Measurements from ENCODE around the gene SFSWAP.

The SFSWAP gene

DNA sequence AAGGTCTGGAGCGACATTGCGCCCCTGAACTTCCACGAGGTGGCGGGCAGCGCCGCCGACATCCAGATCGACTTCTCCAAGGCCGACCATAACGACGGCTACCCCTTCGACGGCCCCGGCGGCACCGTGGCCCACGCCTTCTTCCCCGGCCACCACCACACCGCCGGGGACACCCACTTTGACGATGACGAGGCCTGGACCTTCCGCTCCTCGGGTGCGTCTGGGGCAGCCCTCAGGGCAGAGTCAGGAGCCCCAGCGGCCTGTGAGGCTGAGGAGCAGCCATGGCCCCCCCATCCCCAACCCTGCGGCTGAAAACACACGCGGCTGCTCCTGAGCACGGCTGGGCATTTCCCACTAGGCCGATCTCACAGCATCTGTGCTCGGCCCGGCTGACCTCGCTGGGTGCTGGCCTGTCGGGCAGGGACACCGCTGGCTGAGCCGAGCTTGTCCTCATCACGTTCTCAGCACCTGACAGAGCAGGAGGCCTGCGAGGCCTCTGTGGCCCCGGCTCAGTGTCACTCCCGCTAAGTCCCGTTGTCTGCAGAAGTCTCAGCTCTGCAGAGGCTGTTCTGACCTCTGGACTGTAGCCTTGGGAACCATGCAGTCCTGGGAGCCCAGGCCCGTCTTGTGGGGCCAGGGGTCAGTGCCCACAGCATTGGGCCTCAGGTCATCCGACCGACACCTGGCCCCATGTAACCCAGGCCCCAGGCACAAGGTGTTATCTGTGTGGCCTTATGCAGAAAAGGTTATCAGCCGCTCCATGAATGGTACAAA lies 129.9 kb downstream of the SFSWAP start:
- DNase-seq, result no peak

DNA sequence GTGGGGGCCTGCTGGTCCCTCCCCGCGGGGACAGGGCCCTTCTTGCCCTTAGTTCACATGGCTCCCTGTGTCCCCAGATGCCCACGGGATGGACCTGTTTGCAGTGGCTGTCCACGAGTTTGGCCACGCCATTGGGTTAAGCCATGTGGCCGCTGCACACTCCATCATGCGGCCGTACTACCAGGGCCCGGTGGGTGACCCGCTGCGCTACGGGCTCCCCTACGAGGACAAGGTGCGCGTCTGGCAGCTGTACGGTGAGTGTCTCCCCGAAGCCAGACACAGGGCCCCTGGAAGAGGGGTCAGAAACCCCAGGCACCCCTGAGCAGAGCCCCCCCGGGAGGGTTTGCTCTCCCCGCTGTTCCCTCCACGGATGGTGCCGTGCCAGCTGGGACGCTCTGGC lies 130.7 kb downstream of the SFSWAP start:
- DNase-seq, result no peak

DNA sequence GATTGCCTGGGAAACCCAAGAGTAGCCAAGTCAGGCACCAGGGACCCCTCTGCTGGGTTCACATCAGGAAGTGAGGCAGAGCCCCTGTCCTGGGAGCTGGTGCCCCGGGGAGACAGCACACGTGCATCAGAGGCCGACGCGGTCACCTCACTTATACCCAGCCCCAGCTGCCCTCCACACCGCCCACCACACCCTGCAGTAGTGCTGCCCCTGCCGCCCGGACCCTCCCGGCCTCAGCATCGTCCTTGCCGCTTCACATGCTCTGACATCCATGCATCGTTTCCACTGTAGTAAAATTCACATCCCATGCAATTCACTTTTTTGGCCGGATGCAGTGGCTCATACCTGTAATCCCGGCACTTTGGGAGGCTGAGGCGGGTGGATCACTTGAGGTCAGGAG lies 131.3 kb downstream of the SFSWAP start:
- no peak for DNase-seq

DNA sequence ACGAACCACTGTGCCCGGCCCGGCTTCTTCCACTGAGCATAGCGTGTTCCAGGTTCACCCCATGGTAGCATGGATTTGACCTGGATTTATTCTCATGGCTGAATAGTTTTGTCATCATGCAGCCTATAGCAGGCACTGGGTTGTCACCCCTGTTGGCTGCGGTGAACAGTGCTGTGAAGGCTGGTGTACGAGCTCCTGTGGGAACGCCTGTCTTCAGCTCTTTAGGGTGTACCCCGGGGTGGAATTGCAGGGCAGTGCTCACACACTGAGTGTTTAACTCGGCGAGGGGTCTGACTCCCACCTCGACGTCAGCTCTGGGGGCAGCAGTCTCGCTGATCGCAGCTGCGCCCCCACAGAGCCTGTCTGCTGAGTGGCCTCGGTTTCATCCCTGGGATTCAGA lies 132.6 kb downstream of the SFSWAP start:
- no peak for DNase-seq

DNA sequence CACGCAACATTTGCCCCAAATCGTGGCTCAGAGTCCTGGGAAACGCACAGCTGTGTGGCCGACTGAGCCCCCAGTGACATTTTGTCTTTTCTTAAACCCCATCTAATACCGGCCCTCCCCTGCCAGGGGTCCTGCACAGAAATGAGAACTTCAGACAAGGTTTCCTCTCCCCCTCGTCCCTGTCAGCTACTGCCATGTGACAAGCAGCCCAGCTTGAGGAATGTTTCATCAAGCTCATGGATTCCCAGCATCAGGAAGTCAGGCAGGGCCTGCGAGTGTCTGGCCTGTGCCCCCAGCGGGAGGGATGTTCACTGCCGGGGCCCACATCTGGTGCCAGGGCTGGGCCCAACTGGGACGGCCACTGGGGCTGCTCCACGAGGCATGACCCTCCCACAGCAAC lies 133.2 kb downstream of the SFSWAP start:
- DNase-seq, result no peak

DNA sequence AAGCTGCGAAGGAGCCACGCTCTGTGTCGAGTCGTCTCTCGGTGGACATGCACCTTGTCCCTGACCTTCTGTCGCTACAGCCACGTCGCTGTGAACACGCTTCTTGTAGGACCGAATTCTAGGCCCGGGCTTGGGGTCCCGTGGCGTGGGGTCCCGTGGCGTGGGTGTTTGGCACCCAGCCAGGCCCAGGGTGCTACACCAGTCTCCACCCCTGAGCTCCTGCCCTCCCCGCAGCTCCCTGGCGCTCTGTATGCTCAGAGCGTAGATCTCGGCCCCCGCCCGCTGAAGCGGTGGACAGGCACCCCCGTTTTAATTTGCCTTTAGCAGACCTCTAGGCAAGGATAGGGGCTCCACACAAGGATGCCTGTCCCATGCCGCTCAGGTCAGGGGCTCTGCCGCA lies 133.8 kb downstream of the SFSWAP start:
- no peak for DNase-seq

DNA sequence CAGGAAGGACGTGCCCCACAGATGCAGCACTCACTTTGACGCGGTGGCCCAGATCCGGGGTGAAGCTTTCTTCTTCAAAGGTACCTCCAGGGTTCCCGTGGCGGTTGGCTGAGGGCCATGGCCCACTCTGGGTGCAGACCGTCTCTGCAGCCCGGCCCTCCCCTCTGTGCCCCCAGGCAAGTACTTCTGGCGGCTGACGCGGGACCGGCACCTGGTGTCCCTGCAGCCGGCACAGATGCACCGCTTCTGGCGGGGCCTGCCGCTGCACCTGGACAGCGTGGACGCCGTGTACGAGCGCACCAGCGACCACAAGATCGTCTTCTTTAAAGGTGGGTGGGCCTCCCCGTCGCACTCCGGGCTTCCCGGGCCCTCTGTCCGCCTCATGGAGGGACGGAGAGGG lies 134.2 kb downstream of the SFSWAP start:
- no peak for DNase-seq

DNA sequence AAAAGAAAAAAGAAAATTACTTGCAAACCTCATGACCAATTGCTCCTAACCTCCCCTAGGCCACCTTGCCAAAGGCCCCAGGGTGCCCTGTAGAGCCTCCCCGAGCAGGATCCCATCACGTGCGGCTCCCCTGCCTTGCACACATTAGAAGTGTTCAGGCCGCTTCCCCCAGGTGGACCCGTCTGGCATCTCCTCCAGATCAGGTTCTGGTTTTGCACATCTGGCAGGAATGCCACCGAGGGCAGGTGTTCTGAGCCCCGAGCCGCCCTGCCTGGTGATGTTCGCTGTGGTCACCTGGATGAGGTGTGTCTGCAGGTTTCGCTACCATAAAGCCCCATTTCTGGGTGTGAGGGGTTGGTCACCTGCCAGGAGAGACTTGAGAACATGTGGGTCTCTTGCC lies 136.6 kb downstream of the SFSWAP start:
- DNase-seq, result no peak

DNA sequence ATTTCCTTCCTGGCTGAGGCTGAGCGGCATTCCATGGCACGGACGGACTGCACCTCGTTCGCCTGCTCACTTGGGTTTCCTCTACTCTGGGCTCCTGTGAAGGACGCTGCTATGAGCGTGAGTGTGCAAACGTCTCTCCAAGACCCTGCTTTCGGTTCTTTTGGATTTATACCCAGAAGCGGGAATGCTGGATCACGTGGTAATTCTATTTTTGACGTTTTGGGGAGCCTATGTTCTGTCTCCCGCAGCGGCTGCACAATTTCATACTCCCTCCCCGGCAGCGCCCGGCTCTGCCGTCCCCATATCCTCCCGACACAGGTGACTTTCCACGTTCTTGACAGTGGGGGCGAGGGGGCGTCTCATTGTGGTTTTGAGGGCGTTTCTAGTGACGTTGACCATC lies 137.9 kb downstream of the SFSWAP start:
- no peak for DNase-seq
